Endothelial cell (in vitro differentiated cells): ENCODE measurements around the gene MACROD2. TPM values are rescaled to one million over a fixed set of nuclear protein-coding genes. Genes with fewer than 3 reads are reported as not detected.

ENCODE experiments used
- DNase-seq: peaks from one replicate; pipeline ENCODE4 v3.0.0; 2021; ENCODE audit warnings: low spot score
- H3K27ac Mint-ChIP-seq: one replicate; pipeline ENCODE4 v1.8.0; 2021; ENCODE audit warnings: mixed read lengths, inconsistent platforms; ENCODE audit not compliant: unreplicated experiment
- H3K27me3 Mint-ChIP-seq: one replicate; pipeline ENCODE4 v1.8.0; 2021; ENCODE audit warnings: mild to moderate bottlenecking, moderate library complexity, mixed read lengths, inconsistent platforms; ENCODE audit not compliant: unreplicated experiment
- H3K36me3 Mint-ChIP-seq: one replicate; pipeline ENCODE4 v1.8.0; 2021; ENCODE audit warnings: mild to moderate bottlenecking, low read depth, mixed read lengths, inconsistent platforms; ENCODE audit not compliant: unreplicated experiment
- H3K4me1 Mint-ChIP-seq: one replicate; pipeline ENCODE4 v1.8.0; 2021; ENCODE audit warnings: mild to moderate bottlenecking, mixed read lengths, inconsistent platforms; ENCODE audit not compliant: unreplicated experiment
- H3K4me3 Mint-ChIP-seq: one replicate; pipeline ENCODE4 v1.8.0; 2021; ENCODE audit warnings: mild to moderate bottlenecking, mixed read lengths, inconsistent platforms; ENCODE audit not compliant: unreplicated experiment
- H3K9me3 Mint-ChIP-seq: one replicate; pipeline ENCODE4 v1.8.0; 2021; ENCODE audit warnings: mixed read lengths, inconsistent platforms; ENCODE audit not compliant: unreplicated experiment
- CTCF ChIP-seq: fragments of 200-600 bp; sonication (generic); IDR thresholded peaks from one replicate; pipeline ENCODE4 v1.5.0; 2021; ENCODE audit warnings: antibody characterized with exemption; ENCODE audit not compliant: unreplicated experiment
- total RNA-seq: library from RNA; stranded (reverse); fragmentation: NEBNext Ultra II Directional; extraction: Animal tissue kit (Norgen Biotek cat#: 25700); gene quantifications from one replicate; pipeline ENCODE4 v1.2.1, GENCODE V29; 2021; ENCODE audit not compliant: unreplicated experiment

Gene MACROD2
- total RNA-seq, 1 donor from 2014 or later: 6.4 TPM

- Mint-ChIP-seq H3K4me3 (no peak overlapping the region), H3K27ac (no peak overlapping the region)
Observed at GRCh38 chr20:14817101-14817500, 821.8 kb downstream of the MACROD2 start.

GRCh38 chr20:14820771-14821170 is 825.5 kb downstream of the MACROD2 start:
- Mint-ChIP-seq H3K4me3 (no peak overlapping the region), H3K27ac (no peak overlapping the region), H3K27me3 (peaks cover 1% of the 10 kb centered on the region), H3K36me3 (no peaks in the 10 kb centered on the region), H3K4me1 (peaks cover 5% of the 10 kb centered on the region), H3K9me3 (no peaks in the 10 kb centered on the region)
- DNase-seq: no peak
- no peak for TF ChIP-seq CTCF

More at GRCh38 chr20:14817101-14817500, 821.8 kb downstream of the MACROD2 start:
- H3K36me3 Mint-ChIP-seq: no peaks in the 10 kb centered on the region
- no peaks in the 10 kb centered on the region for H3K9me3 Mint-ChIP-seq
- no peak for TF ChIP-seq CTCF
- H3K27me3 Mint-ChIP-seq: peaks cover 1% of the 10 kb centered on the region
- no peak for DNase-seq
- H3K4me1 Mint-ChIP-seq: peaks cover 5% of the 10 kb centered on the region

- Mint-ChIP-seq H3K27ac (no peak overlapping the region), H3K27me3 (peaks cover 1% of the 10 kb centered on the region), H3K36me3 (no peaks in the 10 kb centered on the region), H3K9me3 (no peaks in the 10 kb centered on the region), H3K4me3 (no peak overlapping the region), H3K4me1 (peaks cover 5% of the 10 kb centered on the region)
- TF ChIP-seq CTCF: no peak
- no peak for DNase-seq
Observed at GRCh38 chr20:14821251-14821650, 825.9 kb downstream of the MACROD2 start.

- no peaks in the 10 kb centered on the region for H3K27me3 Mint-ChIP-seq
- H3K36me3 Mint-ChIP-seq: no peaks in the 10 kb centered on the region
- no peak for TF ChIP-seq CTCF
- H3K4me3 Mint-ChIP-seq: no peak overlapping the region
- no peak overlapping the region for H3K27ac Mint-ChIP-seq
- DNase-seq: no peak
- H3K4me1 Mint-ChIP-seq: peaks cover 5% of the 10 kb centered on the region
- no peaks in the 10 kb centered on the region for H3K9me3 Mint-ChIP-seq
Observed at GRCh38 chr20:14824996-14825395, 829.7 kb downstream of the MACROD2 start.

- H3K27me3 Mint-ChIP-seq: no peaks in the 10 kb centered on the region
- H3K9me3 Mint-ChIP-seq: no peaks in the 10 kb centered on the region
- DNase-seq: no peak
- H3K27ac Mint-ChIP-seq: no peak overlapping the region
- no peaks in the 10 kb centered on the region for H3K4me1 Mint-ChIP-seq
- H3K36me3 Mint-ChIP-seq: no peaks in the 10 kb centered on the region
- no peak overlapping the region for H3K4me3 Mint-ChIP-seq
- TF ChIP-seq CTCF: no peak
Observed at GRCh38 chr20:14826543-14827313, 831.4 kb downstream of the MACROD2 start.
